HEK293 (cell line): ENCODE measurements around the gene PSMD9.

ENCODE experiments used
- EGR2 ChIP-seq: fragments of 450-650 bp; formaldehyde crosslinking; IDR thresholded peaks from 2 replicates; pipeline ENCODE4 v1.5.1; 2016; ENCODE audit warnings: low read depth, missing biosample characterization, missing genetic modification characterization
- SALL2 ChIP-seq: fragments of 450-650 bp; formaldehyde crosslinking; IDR thresholded peaks from 2 replicates; pipeline ENCODE4 v1.5.0; 2017; ENCODE audit warnings: missing biosample characterization, mild to moderate bottlenecking, missing genetic modification characterization, borderline replicate concordance
- TCF7L2 ChIP-seq: IDR thresholded peaks from 2 replicates; pipeline ENCODE4 v1.6.1; 2011; ENCODE audit warnings: low read depth, mild to moderate bottlenecking, inconsistent platforms, low read length, moderate library complexity, borderline replicate concordance
- WT1 ChIP-seq: fragments of 450-650 bp; formaldehyde crosslinking; IDR thresholded peaks from 2 replicates; pipeline ENCODE4 v1.5.1; 2016; ENCODE audit warnings: missing biosample characterization, missing genetic modification characterization
- ZFP3 ChIP-seq: fragments of 450-650 bp; formaldehyde crosslinking; IDR thresholded peaks from 2 replicates; pipeline ENCODE4 v1.5.1; 2016; ENCODE audit warnings: low read depth, missing biosample characterization, missing genetic modification characterization
- ZNF138 ChIP-seq: fragments of 450-650 bp; formaldehyde crosslinking; IDR thresholded peaks from 2 replicates; pipeline ENCODE4 v1.5.1; 2016; ENCODE audit warnings: missing biosample characterization, missing genetic modification characterization, borderline replicate concordance
- ZNF19 ChIP-seq: fragments of 450-650 bp; formaldehyde crosslinking; IDR thresholded peaks from 2 replicates; pipeline ENCODE4; 2016; ENCODE audit warnings: missing biosample characterization, missing genetic modification characterization, low read depth
- ZNF2 ChIP-seq: fragments of 450-650 bp; formaldehyde crosslinking; IDR thresholded peaks from 2 replicates; pipeline ENCODE4 v1.5.1; 2016; ENCODE audit warnings: missing biosample characterization, missing genetic modification characterization
- ZNF211 ChIP-seq: fragments of 450-650 bp; formaldehyde crosslinking; IDR thresholded peaks from 2 replicates; pipeline ENCODE4 v1.5.1; 2016; ENCODE audit warnings: low read depth, missing biosample characterization, missing genetic modification characterization
- ZNF221 ChIP-seq: fragments of 450-650 bp; formaldehyde crosslinking; IDR thresholded peaks from 2 replicates; pipeline ENCODE4 v1.5.1; 2017; ENCODE audit warnings: missing biosample characterization, missing genetic modification characterization, borderline replicate concordance
- ZNF223 ChIP-seq: fragments of 450-650 bp; formaldehyde crosslinking; IDR thresholded peaks from 2 replicates; pipeline ENCODE4 v1.5.1; 2016; ENCODE audit warnings: missing biosample characterization, missing genetic modification characterization
- ZNF335 ChIP-seq: fragments of 450-650 bp; formaldehyde crosslinking; conservative IDR thresholded peaks from 2 replicates; pipeline ENCODE4 v1.5.1; 2016; ENCODE audit warnings: missing biosample characterization, missing genetic modification characterization
- ZNF529 ChIP-seq: fragments of 450-650 bp; formaldehyde crosslinking; IDR thresholded peaks from 2 replicates; pipeline ENCODE4 v1.5.1; 2017; ENCODE audit warnings: missing genetic modification characterization, missing biosample characterization; ENCODE audit not compliant: insufficient replicate concordance
- ZNF558 ChIP-seq: fragments of 450-650 bp; formaldehyde crosslinking; IDR thresholded peaks from 2 replicates; pipeline ENCODE4 v1.5.1; 2016; ENCODE audit warnings: missing biosample characterization, missing genetic modification characterization
- ZNF571 ChIP-seq: fragments of 450-650 bp; formaldehyde crosslinking; IDR thresholded peaks from 2 replicates; pipeline ENCODE4 v1.5.0; 2017; ENCODE audit warnings: missing biosample characterization, missing genetic modification characterization
- ZNF600 ChIP-seq: fragments of 450-650 bp; formaldehyde crosslinking; IDR thresholded peaks from 2 replicates; pipeline ENCODE4 v1.5.1; 2016; ENCODE audit warnings: missing biosample characterization, missing genetic modification characterization
- ZNF629 ChIP-seq: fragments of 450-650 bp; formaldehyde crosslinking; IDR thresholded peaks from 2 replicates; pipeline ENCODE4 v1.5.1; 2017; ENCODE audit warnings: missing biosample characterization, missing genetic modification characterization
- ZNF785 ChIP-seq: fragments of 450-650 bp; formaldehyde crosslinking; IDR thresholded peaks from 2 replicates; pipeline ENCODE4 v1.5.1; 2016; ENCODE audit warnings: missing biosample characterization, missing genetic modification characterization
- ZNF792 ChIP-seq: fragments of 450-650 bp; formaldehyde crosslinking; IDR thresholded peaks from 2 replicates; pipeline ENCODE4 v1.5.1; 2016; ENCODE audit warnings: missing biosample characterization, missing genetic modification characterization
- TF ChIP-seq, protein P1 (sequence below): fragments of 450-650 bp; formaldehyde crosslinking; IDR thresholded peaks from 2 replicates; pipeline ENCODE4 v1.5.1; 2016; ENCODE audit warnings: missing biosample characterization, missing genetic modification characterization
- TF ChIP-seq, protein P2 (sequence below): fragments of 450-650 bp; formaldehyde crosslinking; IDR thresholded peaks from 2 replicates; pipeline ENCODE4 v1.5.1; 2016; ENCODE audit warnings: missing biosample characterization, missing genetic modification characterization
- TF ChIP-seq, protein P3 (sequence below): fragments of 450-650 bp; formaldehyde crosslinking; IDR thresholded peaks from 2 replicates; pipeline ENCODE4 v1.5.1; 2016; ENCODE audit warnings: missing biosample characterization, missing genetic modification characterization, low read depth
- TF ChIP-seq, protein P4 (sequence below): fragments of 450-650 bp; formaldehyde crosslinking; IDR thresholded peaks from 2 replicates; pipeline ENCODE4 v1.5.1; 2016; ENCODE audit warnings: missing biosample characterization, missing genetic modification characterization
- TF ChIP-seq, protein P5 (sequence below): fragments of 450-650 bp; formaldehyde crosslinking; IDR thresholded peaks from 2 replicates; pipeline ENCODE4 v1.5.1; 2016; ENCODE audit warnings: missing biosample characterization, missing genetic modification characterization
- TF ChIP-seq, protein P6 (sequence below): fragments of 450-650 bp; formaldehyde crosslinking; IDR thresholded peaks from 2 replicates; pipeline ENCODE4 v1.5.1; 2017; ENCODE audit warnings: missing biosample characterization, missing genetic modification characterization

PSMD9 gene

DNA sequence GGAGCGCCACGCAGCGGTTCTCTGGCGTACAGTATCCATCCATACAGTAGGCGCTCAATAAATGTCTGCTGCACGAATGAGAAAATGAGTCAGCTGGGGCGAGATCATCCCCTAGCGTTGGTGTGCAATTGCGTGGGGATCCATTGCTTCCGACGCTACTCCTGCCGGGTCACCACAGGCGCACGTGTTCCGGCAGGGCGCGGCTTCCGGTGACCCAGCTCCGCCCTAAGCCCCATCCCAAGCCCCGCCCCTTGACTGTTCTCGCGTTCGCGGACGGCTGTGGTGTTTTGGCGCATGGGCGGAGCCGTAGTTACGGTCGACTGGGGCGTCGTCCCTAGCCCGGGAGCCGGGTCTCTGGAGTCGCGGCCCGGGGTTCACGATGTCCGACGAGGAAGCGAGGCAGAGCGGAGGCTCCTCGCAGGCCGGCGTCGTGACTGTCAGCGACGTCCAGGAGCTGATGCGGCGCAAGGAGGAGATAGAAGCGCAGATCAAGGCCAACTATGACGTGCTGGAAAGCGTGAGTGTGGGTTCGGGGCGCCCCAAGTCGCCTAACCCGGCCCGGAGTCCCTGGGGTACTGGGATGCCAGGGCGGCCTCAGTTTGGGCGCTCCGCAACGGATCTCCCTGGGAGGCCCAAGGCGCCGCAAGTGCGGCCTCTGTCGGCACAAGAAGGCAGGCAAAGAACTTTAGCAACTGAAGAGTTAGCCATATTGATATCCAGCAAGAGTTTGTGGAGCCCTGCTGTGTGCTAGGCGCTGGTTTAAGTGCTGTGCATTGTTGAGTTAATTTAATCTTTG, at the start of gene PSMD9 (continued):
- TF ChIP-seq ZNF529 (tag by site-specific recombination), result no peak
- no peak for TF ChIP-seq ZNF19
- TF ChIP-seq, protein P1, sequence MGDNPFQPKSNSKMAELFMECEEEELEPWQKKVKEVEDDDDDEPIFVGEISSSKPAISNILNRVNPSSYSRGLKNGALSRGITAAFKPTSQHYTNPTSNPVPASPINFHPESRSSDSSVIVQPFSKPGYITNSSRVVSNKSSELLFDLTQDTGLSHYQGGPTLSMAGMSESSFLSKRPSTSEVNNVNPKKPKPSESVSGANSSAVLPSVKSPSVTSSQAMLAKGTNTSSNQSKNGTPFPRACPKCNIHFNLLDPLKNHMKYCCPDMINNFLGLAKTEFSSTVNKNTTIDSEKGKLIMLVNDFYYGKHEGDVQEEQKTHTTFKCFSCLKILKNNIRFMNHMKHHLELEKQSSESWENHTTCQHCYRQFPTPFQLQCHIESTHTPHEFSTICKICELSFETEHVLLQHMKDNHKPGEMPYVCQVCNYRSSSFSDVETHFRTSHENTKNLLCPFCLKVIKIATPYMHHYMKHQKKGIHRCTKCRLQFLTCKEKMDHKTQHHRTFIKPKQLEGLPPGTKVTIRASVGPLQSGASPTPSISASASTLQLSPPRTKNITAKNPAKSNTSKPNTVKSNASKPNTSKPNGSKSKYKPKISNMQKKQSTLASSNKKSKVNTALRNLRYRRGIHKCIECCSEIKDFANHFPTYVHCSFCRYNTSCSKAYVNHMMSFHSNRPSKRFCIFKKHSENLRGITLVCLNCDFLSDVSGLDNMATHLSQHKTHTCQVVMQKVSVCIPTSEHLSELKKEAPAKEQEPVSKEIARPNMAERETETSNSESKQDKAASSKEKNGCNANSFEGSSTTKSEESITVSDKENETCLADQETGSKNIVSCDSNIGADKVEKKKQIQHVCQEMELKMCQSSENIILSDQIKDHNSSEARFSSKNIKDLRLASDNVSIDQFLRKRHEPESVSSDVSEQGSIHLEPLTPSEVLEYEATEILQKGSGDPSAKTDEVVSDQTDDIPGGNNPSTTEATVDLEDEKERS (tag by site-specific recombination), result peak; percentile 32; the same call in 1 of the 2 replicates
- TF ChIP-seq, protein P2, sequence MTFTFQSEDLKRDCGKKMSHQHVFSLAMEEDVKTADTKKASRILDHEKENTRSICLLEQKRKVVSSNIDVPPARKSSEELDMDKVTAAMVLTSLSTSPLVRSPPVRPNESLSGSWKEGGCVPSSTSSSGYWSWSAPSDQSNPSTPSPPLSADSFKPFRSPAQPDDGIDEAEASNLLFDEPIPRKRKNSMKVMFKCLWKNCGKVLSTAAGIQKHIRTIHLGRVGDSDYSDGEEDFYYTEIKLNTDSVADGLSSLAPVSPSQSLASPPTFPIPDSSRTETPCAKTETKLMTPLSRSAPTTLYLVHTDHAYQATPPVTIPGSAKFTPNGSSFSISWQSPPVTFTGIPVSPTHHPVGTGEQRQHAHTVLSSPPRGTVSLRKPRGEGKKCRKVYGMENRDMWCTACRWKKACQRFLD (tag by site-specific recombination), result no peak
- peak; percentile 32; the same call in 1 of the 2 replicates for TF ChIP-seq ZNF558 (tag by site-specific recombination)
- TF ChIP-seq ZNF2, result peak; percentile 75; the same call in 1 of the 2 replicates
- TF ChIP-seq, protein P3, sequence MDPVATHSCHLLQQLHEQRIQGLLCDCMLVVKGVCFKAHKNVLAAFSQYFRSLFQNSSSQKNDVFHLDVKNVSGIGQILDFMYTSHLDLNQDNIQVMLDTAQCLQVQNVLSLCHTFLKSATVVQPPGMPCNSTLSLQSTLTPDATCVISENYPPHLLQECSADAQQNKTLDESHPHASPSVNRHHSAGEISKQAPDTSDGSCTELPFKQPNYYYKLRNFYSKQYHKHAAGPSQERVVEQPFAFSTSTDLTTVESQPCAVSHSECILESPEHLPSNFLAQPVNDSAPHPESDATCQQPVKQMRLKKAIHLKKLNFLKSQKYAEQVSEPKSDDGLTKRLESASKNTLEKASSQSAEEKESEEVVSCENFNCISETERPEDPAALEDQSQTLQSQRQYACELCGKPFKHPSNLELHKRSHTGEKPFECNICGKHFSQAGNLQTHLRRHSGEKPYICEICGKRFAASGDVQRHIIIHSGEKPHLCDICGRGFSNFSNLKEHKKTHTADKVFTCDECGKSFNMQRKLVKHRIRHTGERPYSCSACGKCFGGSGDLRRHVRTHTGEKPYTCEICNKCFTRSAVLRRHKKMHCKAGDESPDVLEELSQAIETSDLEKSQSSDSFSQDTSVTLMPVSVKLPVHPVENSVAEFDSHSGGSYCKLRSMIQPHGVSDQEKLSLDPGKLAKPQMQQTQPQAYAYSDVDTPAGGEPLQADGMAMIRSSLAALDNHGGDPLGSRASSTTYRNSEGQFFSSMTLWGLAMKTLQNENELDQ (tag by site-specific recombination), result peak; percentile 98
- TF ChIP-seq ZNF335 (tag by site-specific recombination), result peak; percentile 92
- no peak for TF ChIP-seq TCF7L2
- TF ChIP-seq, protein P4, sequence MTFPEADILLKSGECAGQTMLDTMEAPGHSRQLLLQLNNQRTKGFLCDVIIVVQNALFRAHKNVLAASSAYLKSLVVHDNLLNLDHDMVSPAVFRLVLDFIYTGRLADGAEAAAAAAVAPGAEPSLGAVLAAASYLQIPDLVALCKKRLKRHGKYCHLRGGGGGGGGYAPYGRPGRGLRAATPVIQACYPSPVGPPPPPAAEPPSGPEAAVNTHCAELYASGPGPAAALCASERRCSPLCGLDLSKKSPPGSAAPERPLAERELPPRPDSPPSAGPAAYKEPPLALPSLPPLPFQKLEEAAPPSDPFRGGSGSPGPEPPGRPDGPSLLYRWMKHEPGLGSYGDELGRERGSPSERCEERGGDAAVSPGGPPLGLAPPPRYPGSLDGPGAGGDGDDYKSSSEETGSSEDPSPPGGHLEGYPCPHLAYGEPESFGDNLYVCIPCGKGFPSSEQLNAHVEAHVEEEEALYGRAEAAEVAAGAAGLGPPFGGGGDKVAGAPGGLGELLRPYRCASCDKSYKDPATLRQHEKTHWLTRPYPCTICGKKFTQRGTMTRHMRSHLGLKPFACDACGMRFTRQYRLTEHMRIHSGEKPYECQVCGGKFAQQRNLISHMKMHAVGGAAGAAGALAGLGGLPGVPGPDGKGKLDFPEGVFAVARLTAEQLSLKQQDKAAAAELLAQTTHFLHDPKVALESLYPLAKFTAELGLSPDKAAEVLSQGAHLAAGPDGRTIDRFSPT (tag by site-specific recombination), result peak; percentile 90
- no peak for TF ChIP-seq ZFP3 (tag by site-specific recombination)
- peak; percentile 95 for TF ChIP-seq ZNF629 (tag by site-specific recombination)
- TF ChIP-seq ZNF785 (tag by site-specific recombination), result 0 out of 2 replicates have a peak, but pooled peaks have one; percentile 83
- peak; percentile 45; the same call in 1 of the 2 replicates for TF ChIP-seq WT1 (tag by site-specific recombination)
- peak; percentile 89 for TF ChIP-seq EGR2 (tag by site-specific recombination)
- no peak for TF ChIP-seq SALL2 (tag by site-specific recombination)
- TF ChIP-seq ZNF571, result no peak
- TF ChIP-seq ZNF221, result no peak
- peak; percentile 100 for TF ChIP-seq ZNF792
- TF ChIP-seq ZNF138 (tag by site-specific recombination), result no peak
- no peak for TF ChIP-seq ZNF211
- TF ChIP-seq, protein P5, sequence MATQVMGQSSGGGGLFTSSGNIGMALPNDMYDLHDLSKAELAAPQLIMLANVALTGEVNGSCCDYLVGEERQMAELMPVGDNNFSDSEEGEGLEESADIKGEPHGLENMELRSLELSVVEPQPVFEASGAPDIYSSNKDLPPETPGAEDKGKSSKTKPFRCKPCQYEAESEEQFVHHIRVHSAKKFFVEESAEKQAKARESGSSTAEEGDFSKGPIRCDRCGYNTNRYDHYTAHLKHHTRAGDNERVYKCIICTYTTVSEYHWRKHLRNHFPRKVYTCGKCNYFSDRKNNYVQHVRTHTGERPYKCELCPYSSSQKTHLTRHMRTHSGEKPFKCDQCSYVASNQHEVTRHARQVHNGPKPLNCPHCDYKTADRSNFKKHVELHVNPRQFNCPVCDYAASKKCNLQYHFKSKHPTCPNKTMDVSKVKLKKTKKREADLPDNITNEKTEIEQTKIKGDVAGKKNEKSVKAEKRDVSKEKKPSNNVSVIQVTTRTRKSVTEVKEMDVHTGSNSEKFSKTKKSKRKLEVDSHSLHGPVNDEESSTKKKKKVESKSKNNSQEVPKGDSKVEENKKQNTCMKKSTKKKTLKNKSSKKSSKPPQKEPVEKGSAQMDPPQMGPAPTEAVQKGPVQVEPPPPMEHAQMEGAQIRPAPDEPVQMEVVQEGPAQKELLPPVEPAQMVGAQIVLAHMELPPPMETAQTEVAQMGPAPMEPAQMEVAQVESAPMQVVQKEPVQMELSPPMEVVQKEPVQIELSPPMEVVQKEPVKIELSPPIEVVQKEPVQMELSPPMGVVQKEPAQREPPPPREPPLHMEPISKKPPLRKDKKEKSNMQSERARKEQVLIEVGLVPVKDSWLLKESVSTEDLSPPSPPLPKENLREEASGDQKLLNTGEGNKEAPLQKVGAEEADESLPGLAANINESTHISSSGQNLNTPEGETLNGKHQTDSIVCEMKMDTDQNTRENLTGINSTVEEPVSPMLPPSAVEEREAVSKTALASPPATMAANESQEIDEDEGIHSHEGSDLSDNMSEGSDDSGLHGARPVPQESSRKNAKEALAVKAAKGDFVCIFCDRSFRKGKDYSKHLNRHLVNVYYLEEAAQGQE (tag by site-specific recombination), result no peak
- TF ChIP-seq, protein P6, sequence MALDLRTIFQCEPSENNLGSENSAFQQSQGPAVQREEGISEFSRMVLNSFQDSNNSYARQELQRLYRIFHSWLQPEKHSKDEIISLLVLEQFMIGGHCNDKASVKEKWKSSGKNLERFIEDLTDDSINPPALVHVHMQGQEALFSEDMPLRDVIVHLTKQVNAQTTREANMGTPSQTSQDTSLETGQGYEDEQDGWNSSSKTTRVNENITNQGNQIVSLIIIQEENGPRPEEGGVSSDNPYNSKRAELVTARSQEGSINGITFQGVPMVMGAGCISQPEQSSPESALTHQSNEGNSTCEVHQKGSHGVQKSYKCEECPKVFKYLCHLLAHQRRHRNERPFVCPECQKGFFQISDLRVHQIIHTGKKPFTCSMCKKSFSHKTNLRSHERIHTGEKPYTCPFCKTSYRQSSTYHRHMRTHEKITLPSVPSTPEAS (tag by site-specific recombination), result 0 out of 2 replicates have a peak, but pooled peaks have one; percentile 10
- 0 out of 2 replicates have a peak, but pooled peaks have one; percentile 56 for TF ChIP-seq ZNF223 (tag by site-specific recombination)
- TF ChIP-seq ZNF600 (tag by site-specific recombination), result peak; percentile 99
